Nucleus accumbens (tissue), 56 donors: ENCODE measurements around the gene CTTN.

ENCODE experiments used
- DNase-seq, 56 donors: peaks; one replicate each; lab custom pipeline; 2025; lab: John Stamatoyannopoulos, UW

CTTN gene

DNA sequence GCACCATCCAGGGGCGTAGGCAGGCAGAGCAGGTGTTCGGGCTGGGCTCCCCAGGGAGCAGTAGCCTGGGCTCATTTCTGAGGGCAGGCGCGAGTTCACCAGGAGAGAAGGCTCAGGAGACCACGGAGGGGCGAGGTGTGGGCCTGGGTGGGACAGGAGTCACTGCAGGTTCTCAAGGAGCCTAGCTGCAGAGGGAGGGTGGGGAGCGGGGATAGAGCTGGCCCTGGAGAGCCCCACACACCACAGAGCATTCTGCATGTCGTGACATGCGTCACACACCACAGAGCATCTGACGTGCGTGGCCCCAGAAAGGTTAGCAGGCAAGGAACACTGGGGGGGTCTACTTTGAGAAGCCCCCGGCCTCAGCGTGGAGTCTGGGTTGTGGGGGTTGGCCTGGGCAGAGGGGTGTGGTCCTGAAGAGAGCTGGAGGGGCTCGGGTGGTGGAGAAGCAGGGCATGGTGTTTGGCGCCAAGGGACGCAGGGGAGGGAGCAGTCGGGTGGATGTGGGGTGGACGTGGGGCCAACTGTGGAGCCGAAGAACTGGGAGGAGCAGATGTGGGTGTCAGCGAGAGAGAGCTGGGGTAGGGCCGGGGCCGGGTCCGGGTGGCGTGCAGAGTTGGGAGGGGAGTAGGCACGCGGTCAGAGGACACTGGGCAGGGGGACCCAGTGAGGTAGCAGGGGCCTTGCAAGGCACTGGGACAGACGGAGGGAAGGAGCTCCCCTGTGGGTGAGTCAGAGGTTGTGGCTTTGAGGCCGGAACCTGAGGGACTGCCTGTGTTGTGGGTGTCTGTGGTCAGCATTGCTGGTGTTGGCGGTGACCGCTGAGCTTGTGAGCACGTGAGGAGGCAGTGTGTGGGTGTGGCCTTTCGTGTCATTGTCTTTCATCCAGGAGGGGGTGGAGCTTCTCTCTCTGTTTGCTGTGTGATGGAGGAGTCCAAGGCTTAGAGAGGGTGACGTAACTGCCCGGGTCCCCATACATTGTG, 25.5 kb downstream of the CTTN start:
- DNase-seq, result peak in 1 of 56 donors; percentile 24

GRCh38 chr11:70424765-70425344, 26.5 kb downstream of the CTTN start:
- DNase-seq, result no peak

DNA sequence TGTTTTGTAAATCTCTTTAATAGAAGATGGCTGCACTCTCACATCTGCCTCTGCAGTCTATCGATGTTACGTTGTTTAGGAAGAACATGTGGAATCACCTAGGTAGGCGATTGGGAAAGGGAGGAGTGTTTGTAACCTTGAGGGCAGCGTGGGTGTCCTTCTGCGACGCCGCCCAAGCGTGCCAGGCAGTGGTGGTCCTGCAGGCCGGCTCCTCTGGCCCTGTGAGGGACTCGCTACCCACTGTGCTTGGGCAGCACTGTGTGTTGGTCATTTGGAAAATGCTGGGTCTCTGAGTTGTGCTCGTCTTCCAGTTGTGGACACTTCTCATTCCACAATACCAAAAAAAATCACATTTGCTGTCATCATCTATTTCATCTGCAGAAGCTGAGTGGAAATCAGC, 29.1 kb downstream of the CTTN start:
- no peak for DNase-seq

DNA sequence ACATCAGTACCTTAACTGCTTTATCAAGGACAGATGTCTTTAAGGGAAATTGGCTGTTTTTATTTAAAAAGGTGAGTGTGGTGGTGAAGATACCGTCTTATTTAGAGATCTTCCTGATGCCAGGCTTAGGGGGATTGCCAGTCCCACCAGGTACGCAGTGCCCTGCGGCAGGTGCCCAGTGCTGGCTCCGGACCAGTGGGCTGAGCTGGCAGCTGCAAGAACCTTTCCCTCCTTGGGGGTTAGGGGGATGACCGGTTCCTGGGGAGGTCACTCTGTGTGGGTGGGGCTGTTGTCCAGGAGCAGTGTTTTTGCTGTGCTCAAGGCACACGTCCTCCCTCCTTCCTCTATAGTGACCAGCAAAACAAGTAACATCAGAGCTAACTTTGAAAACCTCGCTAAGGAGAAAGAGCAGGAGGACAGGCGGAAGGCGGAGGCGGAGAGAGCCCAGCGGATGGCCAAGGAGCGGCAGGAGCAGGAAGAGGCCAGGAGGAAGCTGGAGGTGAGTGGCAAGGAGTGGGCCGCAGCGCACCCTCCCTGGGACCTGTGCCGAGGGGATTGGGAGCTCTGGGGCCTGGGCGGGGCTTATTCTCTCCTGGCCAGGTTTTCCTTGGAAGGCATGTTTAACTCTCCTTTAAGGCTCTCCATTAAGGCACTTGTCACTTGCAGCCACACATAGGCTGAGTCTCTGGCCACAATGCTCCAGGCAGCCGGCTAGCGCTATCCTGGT, 30.5 kb downstream of the CTTN start:
- no peak for DNase-seq

- no peak for DNase-seq
Measured at GRCh38 chr11:70429428-70429705, 31.0 kb downstream of the CTTN start.

- no peak for DNase-seq
Measured at GRCh38 chr11:70429724-70430521, 31.6 kb downstream of the CTTN start.

- peak in 6 of 56 donors; percentile 9 to 37 (median 28) for DNase-seq
Measured at GRCh38 chr11:70430671-70431574, 32.6 kb downstream of the CTTN start.

GRCh38 chr11:70431611-70432010, 33.3 kb downstream of the CTTN start:
- no peak for DNase-seq

DNA sequence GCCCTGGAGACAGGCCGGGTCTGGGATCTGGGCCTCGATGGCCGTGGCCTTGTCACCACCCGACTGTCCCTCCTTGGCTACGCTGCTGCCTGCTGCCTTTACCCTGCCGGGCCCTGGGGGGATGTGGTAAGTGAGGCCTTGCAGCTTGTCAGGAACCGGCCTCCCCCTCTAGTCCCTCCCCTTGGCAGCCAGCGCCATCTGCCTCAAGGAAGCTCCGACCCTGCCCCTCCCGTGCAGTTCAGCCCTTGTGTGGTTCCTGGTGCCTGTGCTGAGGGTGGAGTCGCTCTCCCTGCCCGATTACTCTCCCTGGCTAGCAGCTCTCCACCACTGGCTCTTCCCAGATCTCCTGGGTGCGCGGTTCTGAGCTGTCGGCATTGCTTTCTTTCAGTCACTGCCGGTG, 33.7 kb downstream of the CTTN start:
- no peak for DNase-seq

DNA sequence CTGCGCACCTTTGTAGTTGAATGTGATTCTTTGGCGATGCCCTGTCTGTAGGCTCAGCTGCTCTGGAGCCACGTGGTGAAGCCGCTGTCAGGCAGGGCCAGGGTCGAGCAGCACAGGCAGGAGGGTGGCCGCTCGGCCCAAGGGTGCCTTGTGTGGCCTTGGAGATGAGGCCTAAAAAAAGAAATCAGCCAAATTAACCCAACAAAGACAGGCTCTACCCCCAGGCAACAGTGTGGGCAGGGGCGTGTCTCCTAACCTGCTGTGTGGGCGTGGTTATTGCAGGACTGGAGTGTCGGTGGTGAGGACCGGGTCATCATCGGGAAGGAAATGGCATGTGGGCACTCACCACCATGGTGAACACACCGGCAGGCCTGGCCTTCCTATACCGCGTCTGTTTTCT, 34.3 kb downstream of the CTTN start:
- no peak for DNase-seq

DNA sequence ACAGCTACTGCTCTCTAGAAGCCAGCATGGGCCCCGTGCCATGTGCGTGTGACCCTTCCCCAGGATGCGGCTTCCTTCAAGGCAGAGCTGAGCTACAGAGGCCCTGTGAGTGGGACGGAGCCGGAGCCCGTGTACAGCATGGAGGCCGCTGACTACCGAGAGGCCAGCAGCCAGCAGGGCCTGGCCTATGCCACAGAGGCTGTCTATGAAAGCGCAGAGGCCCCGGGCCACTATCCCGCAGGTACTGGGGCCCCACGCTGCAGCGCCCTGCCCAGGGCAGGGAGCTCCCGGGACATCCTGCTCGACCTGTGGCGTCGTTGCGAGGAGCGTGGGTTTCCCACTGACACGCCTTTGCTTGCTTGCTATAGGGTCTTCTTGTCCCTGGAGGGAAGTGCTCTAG, 34.7 kb downstream of the CTTN start:
- no peak for DNase-seq

- DNase-seq, result no peak
Measured at GRCh38 chr11:70433526-70433925, 35.2 kb downstream of the CTTN start.

GRCh38 chr11:70433966-70434812, 35.9 kb downstream of the CTTN start:
- DNase-seq, result no peak

GRCh38 chr11:70434813-70435278, 36.5 kb downstream of the CTTN start:
- no peak for DNase-seq

DNA sequence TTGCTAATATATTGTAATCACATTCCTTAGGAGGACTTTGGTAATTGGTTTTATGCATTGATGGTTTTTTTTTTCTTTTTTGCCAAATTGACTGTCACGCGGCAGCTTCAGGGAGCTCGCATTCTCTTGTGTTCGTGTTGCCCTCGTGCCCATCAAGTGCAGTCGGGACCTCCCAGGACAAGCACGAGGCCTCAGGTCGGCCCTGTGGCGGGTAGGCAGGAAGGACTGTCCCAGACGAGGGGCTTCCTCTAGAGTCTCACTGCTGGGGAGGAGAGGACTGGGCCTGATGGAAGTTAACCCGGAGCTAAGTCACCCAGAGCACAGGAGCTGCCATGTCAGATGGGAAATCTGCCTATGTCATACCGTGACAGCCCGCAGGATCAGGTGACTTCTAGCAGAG, 37.0 kb downstream of the CTTN start:
- DNase-seq, result no peak

GRCh38 chr11:70435765-70436500, 37.6 kb downstream of the CTTN start:
- DNase-seq, result no peak

GRCh38 chr11:70436501-70436860, 38.2 kb downstream of the CTTN start:
- no peak for DNase-seq
